ENCODE results near the gene PDK2.

GRCh38 chr17:50103252-50103651, 8.1 kb downstream of the PDK2 start:
- TF ChIP-seq CTCF (conservative IDR thresholded peaks at IDR 0.05; ENCODE audit: low read depth, low read length) (no peak), MAZ (IDR thresholded peaks at IDR 0.05; ENCODE audit: borderline replicate concordance, low read depth, low read length) (no peak), POLR2A (IDR thresholded peaks at IDR 0.05; ENCODE audit: low read depth, low read length) (no peak), BHLHE40 (IDR thresholded peaks at IDR 0.05; ENCODE audit: low read depth, low read length) (no peak), USF2 (IDR thresholded peaks at IDR 0.05; ENCODE audit: low read depth, low read length) (no peak), CHD1 (IDR thresholded peaks at IDR 0.05; ENCODE audit: low read depth, low read length) (no peak), RCOR1 (IDR thresholded peaks at IDR 0.05; ENCODE audit: insufficient replicate concordance, low read length) (no peak), MXI1 (IDR thresholded peaks at IDR 0.05; ENCODE audit: borderline replicate concordance, low read depth, low read length) (no peak)
